HG03039 (cell line): ENCODE data around the gene ANKRD1.
A peak's percentile ranks its signal among the peaks of the same experiment; 100 is the strongest.
"Not testable (repeated sequence)": the region's sequence is repeated elsewhere in the genome, so short reads cannot be mapped to it uniquely, and the experiment has no call there.

Source experiments
- ATAC-seq: cut with Tn5 transposase; IDR thresholded peaks from one replicate; pipeline ENCODE4 v1.9.1; 2021; ENCODE audit warnings: mild to moderate bottlenecking, moderate library complexity; ENCODE audit not compliant: unreplicated experiment

Gene ANKRD1

DNA sequence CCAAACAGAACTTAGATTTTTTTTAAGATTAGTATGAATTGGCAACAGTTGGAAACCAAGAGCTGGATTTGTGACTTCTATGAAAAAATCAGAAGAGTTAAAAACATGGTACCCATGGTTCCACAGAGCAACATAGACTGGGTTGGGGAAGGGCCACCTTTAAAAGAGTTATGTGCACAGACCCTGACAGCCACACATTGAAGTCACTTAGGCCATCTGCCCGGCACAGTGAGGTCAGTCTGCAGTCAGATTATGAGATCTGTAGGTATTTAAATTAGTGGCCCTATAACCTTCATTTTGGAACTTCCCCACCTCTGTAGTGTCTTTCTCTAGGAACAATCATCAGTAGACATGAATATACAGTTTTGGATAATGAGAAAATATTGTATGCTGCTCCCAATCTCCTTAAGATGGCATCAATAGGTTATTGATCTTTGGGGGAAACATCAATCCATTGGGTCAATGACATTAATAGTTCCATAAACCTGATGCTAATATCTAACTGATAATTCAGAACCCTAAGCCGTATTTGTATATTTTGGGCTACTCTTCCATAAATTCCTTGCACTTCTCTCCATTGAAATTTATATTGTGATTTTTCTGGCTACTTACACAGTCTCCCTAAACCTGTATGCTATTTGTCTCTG lies 7.0 kb downstream of the ANKRD1 start:
- ATAC-seq: no peak

DNA sequence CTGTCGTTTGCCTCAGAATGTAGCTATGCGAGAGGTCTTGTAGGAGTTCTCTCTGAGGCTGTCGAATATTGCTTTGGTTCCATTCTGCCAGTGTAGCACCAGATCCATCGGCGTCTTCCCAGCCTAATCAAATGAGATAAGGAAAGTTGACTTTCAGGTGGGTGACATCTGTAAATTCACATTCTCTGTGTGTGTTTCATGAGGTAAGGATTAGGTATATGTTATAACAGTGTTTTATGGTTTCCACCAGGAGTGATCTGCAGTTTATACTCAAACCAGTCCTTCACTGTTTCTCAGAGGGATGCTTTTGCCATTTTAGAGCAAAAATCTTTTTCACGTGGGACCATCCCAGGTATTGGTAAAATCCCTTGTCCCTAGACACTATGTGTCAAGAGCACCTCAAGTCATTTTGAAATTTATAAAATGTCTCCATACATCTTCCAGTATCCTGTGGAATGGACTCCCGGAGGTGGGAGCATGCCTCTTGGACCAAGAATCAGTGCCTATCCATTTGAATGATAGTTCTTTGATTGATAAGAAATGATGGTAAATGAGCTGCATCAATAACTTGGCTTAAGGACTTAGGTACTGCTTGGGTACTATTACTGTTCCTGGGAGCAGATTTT lies 7.9 kb downstream of the ANKRD1 start:
- no peak for ATAC-seq

GRCh38 chr10:90912174-90912573 lies 8.7 kb downstream of the ANKRD1 start:
- ATAC-seq: no peak

GRCh38 chr10:90911133-90912051 lies 9.5 kb downstream of the ANKRD1 start:
- peak; percentile 73 for ATAC-seq

- no peak for ATAC-seq
Observed at GRCh38 chr10:90906596-90906995, 14.3 kb downstream of the ANKRD1 start.

GRCh38 chr10:90905925-90906324 lies 15.0 kb downstream of the ANKRD1 start:
- no peak for ATAC-seq

DNA sequence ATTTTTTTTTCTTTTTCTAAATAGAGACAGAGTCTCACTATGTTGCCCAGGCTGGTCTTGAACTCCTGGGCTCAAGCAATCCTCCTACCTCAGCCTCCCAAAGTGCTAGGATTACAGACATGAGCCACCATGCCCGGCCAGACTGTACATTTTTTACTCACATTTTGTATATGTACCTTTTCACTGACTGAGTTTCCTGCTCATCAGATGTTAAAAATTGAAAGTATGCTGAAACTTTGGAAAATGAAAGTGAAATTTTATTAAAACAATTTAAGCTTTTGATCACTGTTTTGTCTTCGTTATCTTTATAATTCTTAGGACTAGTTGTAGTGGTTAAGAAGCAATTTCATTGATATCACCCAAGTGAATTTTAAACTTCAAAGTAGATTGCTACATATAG lies 24.0 kb downstream of the ANKRD1 start:
- ATAC-seq: not testable (repeated sequence)

DNA sequence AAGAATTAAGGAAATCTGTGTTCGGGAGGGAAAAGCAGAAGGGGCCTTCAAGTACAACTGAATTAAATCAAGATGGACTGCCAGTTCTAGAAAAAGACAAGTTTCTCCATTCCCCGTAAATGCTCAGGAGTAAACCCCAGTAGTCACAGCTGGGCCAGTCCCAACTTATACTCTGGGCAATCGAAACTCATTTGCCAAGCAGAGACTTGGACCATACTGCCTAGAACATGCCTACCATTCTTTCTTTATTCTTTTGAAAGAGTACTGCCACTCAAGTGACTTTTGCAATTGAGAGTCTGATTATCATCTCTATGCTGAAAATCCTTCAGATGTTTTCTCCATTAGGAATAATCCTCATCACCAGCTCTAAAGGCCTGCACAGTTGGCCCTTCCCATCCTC lies 27.7 kb downstream of the ANKRD1 start:
- ATAC-seq: no peak

DNA sequence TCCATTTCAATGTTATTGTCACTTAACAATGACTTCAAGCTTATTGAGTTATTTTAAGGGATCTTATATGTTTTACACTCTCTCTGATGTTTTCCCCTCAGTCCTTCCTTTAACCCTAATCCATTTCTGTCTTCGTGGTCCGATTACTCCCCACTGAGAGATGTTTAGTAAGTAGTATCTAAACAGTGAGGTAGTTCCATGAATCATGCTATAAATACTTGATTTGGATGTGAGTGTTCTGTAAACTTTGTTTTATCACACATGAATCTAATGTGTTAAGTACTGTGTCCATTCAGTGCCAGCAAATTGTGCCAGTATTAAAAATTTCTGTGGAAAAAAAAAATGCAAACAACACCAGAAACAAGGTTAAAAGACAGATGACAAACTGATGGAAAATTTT lies 30.5 kb downstream of the ANKRD1 start:
- ATAC-seq: no peak

GRCh38 chr10:90889636-90890035 lies 31.3 kb downstream of the ANKRD1 start:
- ATAC-seq: no peak

DNA sequence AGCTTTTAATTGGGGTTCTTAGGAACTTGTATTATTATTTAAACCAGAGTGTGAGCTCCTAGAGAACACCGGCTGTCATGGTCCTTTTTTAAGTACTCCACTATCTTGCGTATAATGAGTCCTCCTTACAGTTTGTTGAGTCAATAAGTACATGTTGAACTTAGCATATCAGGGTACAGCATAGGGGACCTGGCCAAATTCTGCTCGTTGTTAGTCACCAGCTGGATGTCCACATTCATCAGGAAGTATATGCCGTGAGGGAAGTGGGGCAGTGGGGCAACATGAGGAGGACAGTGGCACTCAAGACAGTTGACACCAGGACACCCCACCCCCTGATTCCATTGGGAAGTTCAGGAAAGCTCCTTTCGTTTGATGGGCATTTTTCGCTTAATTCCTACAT lies 32.5 kb downstream of the ANKRD1 start:
- ATAC-seq: no peak

GRCh38 chr10:90887555-90887954 lies 33.3 kb downstream of the ANKRD1 start:
- ATAC-seq: no peak

- ATAC-seq: no peak
Observed at GRCh38 chr10:90885176-90885575, 35.7 kb downstream of the ANKRD1 start.

- no peak for ATAC-seq
Observed at GRCh38 chr10:90884431-90884830, 36.5 kb downstream of the ANKRD1 start.

- not testable (repeated sequence) for ATAC-seq
Observed at GRCh38 chr10:90880059-90880719, 40.7 kb downstream of the ANKRD1 start.

DNA sequence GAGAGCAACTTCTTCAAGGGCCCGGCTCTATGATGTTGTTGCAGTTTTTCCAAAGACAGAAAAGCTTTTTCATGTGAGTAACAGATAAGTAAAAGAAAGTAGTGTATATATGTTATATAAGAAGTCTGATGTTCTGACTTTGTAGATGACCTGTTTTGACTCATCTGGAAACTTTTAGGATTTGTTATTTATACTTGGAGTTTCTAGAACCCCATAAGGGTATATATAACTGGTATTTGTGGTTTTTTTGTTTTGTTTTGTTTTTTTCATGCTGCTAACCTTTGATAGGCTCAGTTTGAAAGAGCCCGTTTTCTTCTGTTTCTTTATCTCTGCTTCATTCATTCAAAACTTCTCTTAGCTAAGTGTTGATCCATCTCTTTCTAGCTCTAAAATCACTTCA lies 41.8 kb downstream of the ANKRD1 start:
- no peak for ATAC-seq

GRCh38 chr10:90872648-90873020 lies 48.3 kb downstream of the ANKRD1 start:
- ATAC-seq: peak; percentile 1

GRCh38 chr10:90871766-90872647 lies 48.9 kb downstream of the ANKRD1 start, which contains the start of gene RPP30:
RPP30 (plus strand) TSS chr10:90871974; CDS start chr10:90871987, 13 bp downstream.
- peak; percentile 96 for ATAC-seq

GRCh38 chr10:90871279-90871765 lies 49.6 kb downstream of the ANKRD1 start:
- ATAC-seq: peak; percentile 41

DNA sequence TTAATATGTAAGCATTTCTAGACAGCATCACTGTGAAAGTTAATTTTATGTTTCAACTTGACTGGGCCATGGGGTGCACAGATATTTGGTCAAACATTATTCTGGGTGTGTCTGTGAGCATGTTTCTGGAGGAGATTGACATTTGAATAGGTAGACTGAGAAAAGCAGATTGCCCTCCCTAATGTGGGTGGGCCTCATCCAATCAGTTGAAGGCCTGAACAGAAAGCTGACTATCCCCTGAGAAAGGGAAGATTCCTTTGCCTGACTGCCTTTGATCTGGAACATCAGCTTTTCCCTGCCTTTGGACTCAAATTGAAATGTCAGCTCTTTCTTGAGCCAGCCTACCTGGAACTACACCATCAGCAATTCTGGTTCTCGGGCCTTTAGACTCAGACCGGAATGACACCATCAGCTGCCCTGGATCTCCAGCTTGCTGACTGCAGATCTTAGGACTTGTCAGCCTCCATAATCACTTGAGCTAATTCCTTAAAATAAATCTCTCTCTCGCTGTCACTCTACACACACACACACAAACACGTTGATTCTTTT lies 54.8 kb downstream of the ANKRD1 start:
- no peak for ATAC-seq
